Activated gamma-delta T cell (primary cell): ENCODE measurements around the gene SOST.

Experiments
- DNase-seq: peaks from one replicate; lab custom pipeline; 2025; lab: John Stamatoyannopoulos, UW

Gene SOST

DNA sequence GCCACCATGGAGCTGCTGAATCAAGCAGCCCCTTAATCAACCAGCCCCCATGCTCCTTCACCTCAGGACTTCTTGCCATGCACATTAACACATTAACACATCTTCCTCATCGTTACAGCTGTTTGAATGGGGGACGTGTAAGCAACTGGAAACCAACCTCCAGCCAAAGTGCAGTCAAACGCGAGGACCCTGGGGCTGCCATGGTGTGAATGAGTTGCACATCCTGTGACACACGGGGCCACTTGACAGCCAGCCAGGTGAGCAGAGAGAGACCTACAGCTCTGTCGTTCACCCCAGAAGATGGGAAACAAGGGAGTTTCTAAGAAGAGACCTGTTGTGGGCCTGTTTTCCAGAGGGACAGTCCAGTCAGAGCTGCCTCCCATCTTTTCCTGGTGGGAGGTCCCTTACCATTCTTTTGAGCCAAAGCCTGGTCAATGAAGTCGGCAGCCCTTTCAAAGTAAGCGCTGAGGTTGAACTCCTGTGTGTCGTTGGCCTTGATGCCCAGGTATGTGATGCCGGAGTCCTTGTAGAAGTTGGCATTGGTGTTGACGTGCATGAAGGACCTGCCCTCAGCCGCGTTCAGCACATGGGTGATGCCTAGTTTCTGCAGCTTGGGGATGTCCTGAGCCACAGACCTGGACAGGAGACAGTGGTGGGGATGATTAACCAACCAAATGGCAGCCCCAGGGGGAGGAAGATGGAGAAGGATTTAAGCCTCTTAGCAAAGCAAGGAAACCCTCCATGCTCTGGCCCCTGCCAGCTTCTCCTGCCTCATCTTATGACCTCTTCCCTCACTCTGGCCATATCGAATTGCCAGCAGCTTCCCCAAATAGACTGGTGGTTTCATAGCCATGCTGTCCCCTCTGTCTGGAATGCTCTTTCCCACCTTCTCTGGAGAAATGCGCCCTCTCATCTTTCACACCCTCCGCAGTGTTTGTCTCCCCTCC lies 16.0 kb upstream of the SOST start:
- DNase-seq: no peak

DNA sequence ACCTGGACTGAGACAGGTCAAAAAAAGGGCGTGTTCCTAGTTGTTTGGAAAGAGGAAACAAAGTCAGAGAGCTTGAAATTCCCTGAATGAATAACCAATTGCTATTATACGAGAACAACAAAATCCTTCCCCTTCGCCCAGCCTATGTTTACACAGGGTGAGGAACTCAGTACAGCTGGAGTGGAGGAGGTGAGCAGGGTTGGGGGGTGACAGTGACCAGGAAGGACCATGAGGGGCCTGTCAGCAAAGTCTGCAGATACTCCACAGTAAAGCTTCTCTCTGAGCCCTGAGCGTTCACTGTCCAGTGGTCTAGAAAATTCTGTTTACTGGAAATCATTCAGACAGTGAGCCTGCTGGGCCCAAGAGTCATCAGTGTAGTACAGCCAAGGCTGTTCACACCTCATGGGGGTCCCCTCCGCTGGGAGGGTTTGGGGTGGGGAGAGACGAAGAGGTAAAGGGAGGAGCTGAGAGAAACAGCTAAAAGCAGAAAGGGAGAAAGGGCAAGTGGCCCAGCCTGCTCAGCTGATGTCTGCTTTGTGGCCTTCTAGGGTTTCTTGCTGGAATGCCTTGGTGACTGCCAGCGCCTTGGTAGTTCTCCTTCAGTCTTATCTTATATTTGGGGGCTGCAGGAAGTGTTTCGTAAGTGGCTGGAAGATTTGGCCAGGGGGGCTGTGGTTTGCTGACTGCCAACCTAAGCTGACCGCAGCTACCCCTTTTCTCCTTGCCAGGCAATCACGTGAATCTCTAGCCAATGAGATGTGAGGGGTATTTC lies 14.5 kb upstream of the SOST start:
- no peak for DNase-seq

DNA sequence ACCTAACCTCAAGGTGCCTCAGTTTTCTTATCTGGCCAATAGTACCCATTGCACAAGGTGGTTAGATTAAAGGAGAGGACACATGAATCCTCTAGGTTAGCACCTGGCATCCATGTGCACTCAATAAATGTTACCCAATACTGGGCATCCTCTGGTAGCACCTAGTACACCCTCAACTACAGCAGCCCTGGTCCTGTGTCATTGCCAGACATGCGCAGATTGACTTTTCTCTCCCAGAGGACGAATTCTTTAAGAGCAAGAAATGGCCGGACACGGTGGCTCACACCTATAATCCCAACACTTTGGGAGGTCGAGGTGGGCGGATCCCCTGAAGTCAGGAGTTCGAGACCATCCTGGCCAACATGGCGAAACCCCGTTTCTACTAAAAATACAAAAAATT lies 12.9 kb upstream of the SOST start:
- DNase-seq: no peak

DNA sequence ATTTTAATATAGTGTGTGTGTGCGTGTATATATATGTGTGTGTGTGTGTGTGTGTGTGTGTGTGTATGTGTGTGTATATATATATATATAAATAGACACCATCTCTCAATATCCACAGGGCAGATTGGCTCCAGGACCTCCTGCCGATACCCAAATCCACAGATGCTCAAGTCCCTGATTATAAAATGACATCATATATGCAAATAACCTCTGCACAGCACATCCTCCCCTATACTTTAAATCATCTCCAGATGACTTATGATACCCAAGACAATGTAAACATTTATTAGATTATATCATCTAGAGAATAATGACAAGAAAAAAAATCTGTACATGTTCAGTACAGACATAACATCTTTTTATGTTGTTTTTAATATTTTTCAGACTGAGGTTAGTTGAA lies 12.4 kb upstream of the SOST start:
- DNase-seq: no peak

DNA sequence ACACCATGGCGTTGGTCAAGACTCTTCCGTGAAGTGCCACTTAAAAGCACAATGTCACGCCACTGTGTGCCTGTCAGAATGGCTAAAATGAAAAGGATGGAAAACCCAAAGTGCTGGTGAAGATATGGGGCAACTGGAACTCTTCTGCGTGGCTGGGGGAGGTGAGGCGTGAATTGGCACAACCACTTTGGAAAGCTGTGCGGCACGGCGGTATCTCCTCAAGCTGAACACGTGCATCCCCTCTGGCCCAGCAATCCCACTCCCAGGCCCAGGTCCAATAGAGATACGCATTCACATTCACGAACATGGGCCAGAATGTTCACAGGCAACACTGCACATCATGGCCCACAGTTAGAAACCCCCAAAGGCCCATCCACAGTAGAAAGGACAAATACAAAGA lies 11.3 kb upstream of the SOST start:
- no peak for DNase-seq

DNA sequence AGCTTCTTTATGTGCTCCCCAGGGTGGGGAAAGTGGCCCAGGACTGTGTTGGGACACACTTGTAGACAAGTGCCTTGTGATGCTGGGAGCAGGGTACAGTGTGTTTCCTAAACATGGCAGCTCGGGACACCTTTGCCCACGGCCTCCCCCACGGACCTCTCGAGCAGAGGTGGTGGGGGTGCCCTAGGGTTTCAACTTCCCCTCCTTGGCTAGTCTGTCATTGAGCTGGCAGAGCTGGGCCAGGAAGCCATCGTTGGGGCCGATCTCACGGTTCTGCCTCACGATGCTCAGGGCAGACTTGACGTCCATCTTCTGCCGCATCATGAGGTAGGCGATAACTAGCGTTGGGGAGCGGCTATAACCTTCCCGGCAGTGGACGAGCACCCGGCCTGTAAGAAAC lies 10.8 kb upstream of the SOST start:
- no peak for DNase-seq

DNA sequence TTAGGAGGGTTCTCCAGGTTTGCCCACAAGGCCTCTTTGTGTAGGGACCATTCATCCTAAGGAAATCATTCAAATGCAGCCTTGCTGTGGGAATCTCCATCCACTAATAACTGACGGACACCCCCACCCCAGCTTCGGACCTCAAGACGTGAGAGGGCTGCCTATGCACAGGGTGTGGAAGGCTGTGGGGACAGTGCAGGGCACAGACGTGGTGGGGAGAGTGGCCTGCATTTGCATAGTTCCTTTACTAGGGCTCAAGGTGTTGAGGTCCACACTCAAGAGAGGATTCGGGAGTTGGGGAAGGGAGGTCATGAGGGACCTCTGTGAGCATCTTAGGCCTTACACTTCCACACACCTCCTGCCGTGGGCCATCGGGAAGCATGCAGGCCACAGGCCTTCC lies 10.4 kb upstream of the SOST start:
- no peak for DNase-seq

DNA sequence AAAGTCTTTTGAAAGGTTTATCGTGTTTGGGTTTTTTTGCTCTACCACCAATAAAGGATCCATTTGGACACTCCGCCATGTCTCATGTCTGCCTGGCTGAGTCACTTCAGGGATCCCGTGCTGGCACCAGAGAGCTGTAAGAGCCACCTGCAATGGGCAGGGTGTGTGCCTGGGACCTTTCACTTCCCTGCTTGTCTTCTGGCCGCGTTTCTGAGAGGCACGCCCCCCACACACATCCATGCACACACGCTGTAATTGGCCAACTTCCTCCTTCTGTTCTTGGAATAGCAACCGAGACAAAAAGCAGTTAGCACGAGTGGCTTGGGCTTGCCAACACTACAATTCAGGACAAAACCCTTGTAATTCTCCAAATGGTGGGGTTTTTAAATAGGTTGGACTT lies 9.8 kb upstream of the SOST start:
- DNase-seq: no peak

DNA sequence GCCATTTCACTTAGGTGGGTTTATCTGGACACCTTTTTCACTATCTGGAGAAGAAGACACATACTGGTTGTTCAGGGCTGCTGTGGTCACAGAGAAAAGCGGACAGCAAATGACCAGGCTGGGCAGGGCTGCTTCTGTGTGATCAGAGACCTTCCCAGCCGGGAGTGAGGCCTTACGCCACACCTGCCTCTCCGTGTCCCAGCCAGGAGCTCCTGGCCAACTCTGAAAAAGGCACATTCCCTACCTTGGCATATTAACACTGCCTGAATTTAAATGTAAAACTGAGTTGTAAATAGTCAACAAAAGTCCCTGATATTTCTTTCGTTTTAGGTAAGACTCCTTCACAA lies 9.1 kb upstream of the SOST start:
- DNase-seq: no peak

DNA sequence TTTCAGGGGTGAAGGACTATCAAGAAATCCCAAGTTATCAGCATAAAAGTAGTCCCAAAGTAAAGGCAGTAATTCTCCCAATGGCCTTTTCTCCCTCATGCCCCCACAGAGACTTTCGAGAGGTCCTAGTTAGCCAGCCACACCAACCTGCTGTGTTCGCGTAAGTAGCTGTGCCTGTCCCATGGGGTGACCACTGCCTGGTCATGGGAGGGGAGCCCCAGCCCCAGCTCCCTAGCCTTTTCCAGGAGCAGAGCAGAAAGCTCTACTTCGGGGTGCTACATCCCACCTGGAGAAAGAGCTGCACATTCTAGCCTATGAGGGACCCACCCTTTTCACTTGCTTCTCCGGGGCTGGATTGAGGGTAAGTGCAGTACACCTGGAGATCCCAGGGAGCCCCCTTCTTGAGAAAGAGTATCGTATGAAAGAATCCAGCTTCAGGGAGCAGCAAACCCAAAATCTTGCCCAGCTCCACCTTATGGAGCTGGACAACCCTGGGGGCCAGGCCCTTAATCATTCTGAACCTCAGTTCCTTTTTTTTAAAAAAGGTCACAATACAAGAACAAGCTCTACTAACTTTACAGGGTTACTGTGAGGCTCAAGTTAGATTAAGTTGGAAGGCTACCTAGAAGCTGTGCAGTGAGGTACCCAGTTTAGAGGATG lies 8.6 kb upstream of the SOST start:
- no peak for DNase-seq

DNA sequence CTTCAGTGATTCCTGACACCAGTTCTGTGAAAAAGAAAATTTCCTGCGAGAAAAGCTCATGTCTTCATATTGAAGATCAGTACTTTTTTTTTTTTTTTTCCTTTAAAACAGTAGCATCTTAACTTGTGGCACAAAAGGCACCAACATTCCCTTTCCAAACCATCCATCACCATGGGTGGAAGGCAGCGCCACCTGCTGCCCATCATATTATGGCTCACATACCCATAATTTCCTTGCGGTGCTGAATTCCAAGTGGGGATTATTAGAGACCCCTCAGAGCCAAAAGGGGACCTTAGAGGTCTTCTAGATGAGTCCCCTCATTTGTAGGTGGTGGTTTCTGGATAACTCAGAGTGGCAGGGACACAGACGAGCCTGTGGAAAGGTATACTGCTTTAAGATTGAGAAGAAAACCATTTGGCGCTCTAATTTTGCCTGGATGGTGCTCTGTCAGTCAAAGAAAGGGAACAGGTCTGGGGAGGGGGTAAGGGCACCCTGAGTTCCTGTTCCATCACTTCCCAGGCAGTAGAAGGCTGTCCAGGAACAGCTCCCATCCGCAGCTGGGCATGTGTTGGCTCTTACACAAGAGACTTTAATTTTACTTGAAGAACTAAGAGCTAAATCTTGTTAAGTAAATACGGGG lies 7.9 kb upstream of the SOST start:
- no peak for DNase-seq

DNA sequence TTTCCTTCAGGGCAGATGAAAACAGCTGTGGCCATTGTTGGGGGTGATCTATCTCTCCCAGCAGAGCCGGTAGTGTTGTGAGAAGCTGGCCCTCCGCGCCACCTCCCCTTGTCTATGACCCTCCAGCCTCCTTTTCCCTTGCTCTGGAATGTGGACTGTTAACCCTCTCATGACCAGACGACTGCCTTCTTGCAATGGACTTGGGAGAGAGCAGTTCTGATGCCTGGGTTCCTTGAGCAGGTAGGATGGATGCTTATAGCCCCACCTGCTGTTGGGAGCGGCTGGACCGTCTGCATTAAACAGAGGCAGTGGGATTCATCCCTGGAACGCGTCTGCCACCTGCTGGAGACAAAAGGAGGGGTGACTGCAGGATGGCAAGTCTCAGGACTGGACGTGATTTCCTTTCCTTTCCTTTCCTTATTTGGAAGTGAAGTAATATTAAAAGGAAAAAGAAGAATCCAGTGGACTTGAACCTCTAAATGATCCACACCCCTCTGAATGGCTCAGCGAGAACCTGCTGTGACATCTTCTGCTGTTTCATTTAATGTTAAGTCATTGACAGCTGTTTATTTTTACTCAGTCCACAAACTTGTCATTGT lies 1.8 kb upstream of the SOST start:
- DNase-seq: no peak

DNA sequence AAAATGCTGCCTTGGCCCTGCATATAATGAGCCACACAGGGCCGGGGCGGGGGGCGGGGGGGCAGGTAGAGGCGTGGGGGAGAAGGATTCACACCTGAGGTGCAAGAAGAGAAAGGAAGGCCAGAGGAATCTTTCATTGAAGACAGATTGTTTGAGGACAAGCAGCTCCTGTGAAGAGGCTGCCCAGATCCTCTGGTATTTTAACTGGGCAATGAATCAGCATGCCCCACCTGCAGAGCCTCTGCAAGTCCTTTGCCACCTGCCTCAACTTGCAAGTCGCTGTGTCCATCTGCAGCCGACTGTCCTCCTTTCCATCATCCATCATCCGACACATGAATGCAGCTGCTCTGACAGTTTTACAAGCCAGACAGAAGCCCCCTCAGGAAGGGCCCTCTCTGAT lies 1.2 kb upstream of the SOST start:
- DNase-seq: no peak

DNA sequence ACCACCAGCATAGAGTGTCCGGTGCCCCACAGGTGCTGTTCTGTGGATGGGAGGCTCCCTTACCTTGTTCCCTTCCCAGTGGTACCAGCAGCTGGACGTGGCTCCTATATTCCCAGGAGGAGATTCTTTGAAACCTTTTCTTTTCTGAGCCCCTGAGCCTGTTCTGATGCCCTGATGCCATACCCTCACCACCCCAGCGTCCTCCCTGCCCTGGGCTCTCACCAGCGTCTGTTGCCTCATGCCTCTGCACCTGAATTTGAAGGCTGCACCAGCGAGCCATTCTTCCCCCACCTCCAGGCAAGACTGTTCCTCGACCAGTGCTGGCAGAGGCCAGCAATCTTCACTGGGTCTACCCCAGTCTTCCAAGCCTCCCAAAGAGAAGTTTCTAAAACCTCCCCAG lies 505 bp downstream of the SOST start:
- DNase-seq: no peak

DNA sequence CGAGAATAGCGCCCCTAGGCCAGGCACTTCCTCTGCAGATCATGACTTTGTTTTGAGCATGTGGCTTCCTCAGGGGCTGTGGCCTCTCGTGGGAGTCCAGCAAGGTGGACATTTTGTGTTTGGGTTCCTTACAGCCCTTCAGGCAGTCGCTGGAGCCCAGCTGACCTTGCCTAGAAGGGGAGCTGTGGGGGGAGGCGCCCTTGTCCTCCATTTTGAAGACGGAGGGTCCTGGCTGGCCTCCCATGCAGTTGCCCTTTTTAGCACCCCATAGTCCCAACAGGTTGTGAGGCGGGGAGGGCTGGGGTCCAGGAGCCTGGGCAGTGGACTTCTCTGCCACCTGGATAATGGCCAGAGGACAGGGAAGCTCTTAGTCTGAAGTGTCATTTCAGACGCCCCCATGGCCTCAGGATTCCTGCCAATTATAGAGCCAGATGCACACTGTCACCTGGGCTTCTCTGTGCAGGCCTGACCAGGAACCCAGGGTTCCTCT lies 1.4 kb downstream of the SOST start:
- no peak for DNase-seq

DNA sequence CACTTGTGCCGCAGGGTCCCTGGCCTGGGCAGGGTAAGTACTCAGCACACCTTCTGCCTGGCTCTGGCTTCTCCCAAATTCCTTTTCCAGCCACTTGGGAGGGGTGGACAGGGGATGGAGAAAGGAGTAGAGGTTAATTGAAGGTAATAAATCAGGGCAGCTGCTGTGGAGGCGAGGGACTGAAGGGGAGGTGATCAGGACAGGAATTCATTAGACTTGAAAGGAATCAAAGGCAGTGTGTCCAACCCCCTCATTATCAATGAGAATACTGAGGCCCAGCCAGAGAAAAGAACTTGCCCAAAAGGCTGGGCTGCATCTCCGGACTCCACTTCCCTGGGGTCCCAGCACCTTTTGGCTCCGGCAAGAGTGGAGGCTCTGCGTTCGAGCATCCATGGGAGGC lies 2.4 kb downstream of the SOST start:
- no peak for DNase-seq

DNA sequence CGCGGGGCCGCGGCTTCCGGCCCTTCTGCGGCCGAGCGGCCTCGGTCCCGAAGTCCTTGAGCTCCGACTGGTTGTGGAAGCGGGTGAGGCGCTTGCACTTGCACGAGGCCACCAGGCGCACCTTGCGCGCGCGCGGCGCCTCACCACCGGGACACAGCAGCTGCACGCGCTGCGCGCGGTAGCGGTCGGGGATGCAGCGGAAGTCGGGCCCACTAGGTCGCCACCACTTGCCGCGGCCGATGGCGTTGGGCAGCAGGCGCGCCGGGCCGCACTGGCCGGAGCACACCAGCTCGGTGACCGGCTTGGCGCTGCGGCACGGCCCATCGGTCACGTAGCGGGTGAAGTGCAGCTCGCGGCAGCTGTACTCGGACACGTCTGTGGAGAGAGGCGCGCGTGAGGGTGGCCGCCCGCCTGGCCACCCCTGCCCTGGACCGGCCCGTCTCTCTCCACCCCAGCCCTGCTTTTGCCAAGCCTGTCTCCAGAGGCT lies 3.2 kb downstream of the SOST start:
- DNase-seq: no peak

DNA sequence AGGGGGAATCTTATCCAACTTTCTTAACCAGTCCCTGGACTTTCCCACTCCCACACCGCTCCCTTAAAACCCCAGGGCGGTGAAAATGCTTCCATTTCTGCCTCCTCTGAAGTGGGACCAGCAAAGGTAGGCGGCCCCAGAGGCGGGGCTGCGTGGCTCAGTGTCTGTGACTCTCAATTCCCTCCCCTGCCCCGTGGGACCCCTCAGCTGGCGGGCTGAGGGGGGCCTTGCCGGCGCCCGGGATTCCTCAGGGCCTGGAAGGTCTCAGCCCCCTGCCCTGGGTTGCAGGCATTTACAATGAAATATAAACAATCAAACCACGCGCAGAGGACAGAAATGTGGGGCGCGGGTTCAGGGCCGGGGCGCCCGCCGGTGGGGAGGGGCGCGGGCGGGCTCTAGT lies 3.6 kb downstream of the SOST start:
- DNase-seq: no peak

DNA sequence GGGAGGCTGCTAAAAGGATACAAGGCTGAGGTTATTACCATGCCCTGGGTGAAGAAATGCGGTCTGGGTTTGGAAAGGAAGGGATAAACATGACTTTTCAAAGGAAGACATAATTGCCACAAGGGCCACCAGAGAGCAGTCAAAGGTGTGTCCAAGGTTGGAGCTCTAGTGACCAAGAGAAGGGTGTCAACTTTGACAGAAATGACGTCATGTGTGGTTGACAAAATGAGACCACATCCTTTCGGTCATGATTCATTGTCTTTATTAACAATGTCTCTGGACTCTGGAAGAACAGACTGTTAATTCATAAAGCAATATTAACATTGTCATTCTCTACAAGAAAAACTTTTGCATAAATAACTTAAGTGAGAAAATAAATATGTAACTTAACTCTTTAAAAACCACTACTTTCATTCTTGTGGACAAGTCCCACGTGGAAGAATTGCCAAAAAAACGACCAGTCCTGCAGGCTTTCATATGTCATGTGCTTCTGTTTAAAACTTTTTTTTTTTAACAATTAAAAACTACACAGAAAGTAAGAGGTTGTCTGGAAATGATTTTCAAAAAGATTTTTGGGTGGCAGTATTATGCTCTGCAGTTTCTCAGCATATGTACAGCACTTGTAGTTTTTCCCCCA lies 5.0 kb downstream of the SOST start:
- no peak for DNase-seq

DNA sequence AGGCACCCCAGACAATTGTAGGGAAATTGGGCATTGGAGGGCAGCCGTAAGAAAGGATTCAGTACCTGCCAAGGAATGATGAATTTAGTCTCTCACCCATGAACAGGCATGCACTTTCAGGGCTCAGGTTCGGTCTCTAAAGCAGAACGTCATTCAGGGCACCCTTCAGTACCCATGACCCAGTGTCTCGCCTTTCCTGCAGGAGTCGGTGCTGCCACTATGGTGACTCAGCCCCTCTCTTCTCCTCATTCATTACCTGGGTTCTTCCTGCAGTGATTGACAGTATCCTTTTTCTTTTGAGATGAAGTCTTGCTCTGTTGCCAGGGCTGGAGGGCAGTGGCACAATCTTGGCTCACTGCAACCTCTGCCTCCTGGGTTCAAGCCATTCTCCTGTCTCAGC lies 8.4 kb downstream of the SOST start:
- no peak for DNase-seq

DNA sequence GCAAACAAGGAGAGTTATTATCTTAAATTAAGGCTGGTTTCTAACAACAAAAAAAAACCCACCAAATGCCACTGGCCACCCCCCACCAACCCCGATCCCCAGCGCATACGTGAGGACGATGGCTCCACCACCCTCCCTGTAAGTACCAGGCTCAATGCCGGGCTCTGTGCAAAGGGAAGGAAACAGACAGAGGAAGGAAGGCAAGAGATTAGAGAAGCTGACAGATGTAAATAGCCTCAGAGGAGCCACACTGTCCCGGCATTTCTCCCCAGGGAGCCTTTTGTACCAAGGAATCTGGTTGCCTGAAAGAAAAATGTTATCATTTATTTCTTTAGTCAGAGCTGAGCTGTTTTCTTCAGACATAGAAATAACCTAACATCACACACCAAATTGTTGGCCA lies 13.1 kb downstream of the SOST start:
- no peak for DNase-seq
